Measurements from ENCODE around the gene IFT88.
A peak's percentile ranks its signal among the peaks of the same experiment; 100 is the strongest.

Gene IFT88

GRCh38 chr13:20525601-20526544 lies 41.1 kb upstream of the IFT88 start, which contains the start of gene CRYL1:
Gene CRYL1 (minus strand): TSS chr13:20525857. CDS start chr13:20525794, 63 bp downstream.
- TF ChIP-seq CTCF (conservative IDR thresholded peaks at IDR 0.05) (no peak), ZFX (IDR thresholded peaks at IDR 0.05) (peak; percentile 96)
- peak within 1 kb of the TSS; percentile 89 for H3K27ac ChIP-seq

DNA sequence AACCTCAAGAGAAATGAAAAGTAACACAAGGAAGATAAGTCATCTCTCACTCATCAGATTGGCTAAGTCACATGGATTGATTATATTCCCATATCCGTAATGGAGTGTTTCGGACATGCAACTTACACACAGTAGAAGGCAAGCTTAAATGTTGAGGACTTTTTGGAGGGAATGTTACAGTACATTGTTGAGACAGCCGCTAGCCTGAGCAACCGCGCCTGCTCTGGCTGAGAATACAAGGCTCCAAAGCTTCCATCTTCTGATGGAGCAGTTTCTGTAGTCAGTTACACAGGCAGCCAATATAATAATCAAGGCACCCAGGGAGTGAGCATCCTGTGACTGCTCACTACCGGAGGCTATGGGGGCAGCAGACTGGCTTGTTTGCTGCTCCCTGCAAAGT lies 40.3 kb upstream of the IFT88 start:
- TF ChIP-seq CTCF (conservative IDR thresholded peaks at IDR 0.05) (no peak), ZFX (IDR thresholded peaks at IDR 0.05) (no peak)
- H3K27ac ChIP-seq = peak overlapping the region; percentile 89

- TF ChIP-seq CTCF (conservative IDR thresholded peaks at IDR 0.05) = no peak
- TF ChIP-seq ZFX (IDR thresholded peaks at IDR 0.05) = no peak
- no peak overlapping the region for H3K27ac ChIP-seq
Observed at GRCh38 chr13:20528452-20528851, 38.5 kb upstream of the IFT88 start.

DNA sequence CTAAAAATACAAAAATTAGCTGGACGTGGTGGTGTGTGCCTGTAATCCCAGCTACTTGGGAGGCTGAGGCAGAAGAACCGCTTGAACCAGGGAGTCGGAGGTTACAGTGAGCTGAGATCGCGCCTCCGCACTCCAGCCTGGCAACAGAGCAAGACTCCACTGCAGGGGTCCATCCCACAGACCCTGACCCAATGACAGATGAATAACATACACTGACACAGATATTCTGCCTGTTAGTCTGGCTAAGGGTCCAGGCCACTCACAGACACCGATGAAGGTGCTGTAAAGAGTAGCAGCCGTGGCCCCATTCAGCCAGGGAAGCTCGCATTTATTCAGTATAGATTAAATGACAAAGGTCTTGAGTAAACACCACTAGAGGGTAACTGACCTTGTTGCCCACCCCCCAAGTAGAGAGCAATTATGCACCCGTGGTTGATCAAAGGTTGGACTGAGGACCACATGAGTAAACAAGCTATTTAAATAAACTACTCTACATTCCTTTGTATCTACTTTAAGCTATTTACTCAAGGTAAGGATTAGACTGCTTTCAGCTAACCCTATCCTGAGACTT lies 32.8 kb upstream of the IFT88 start:
- H3K27ac ChIP-seq = no peak overlapping the region
- TF ChIP-seq CTCF (conservative IDR thresholded peaks at IDR 0.05) = no peak
- no peak for TF ChIP-seq ZFX (IDR thresholded peaks at IDR 0.05)

GRCh38 chr13:20536992-20537391 lies 30.0 kb upstream of the IFT88 start:
- no peak overlapping the region for H3K27ac ChIP-seq
- TF ChIP-seq ZFX (IDR thresholded peaks at IDR 0.05) (no peak), CTCF (conservative IDR thresholded peaks at IDR 0.05) (no peak)

DNA sequence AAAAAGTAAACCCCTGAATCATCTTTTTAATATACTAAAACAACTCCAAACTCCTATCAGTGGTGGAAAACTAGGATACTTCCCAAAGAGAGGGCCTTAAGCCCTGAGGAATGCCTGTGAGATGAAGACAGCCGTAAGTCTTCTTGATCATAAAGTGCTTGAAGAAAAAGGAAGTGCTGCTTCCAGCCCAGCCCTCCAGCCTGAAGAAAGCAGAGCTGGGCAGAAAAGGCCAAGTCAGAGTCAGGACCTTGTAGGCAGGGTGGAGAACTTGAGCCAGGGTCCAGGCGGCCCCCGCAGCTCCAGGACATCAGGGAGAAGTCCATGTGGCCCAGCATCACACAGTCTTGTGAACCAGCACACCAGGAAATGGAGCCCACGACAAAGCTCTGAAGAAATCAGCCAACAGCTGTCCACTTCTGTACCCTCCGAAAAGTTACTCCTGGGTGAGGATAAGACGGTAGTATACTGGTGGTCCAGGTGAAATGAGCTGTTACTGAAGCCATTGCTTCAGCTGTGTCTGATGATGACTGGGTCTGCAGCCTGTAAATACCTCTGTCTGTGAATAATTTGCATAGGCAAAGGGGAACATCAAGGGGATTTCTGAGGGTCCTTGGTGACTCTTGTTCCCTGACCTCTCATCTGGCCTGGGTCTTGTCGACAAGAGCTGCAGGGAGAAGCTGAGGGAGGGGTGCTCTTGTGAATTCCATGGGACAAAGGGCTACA lies 22.6 kb upstream of the IFT88 start:
- H3K27ac ChIP-seq = no peak overlapping the region
- TF ChIP-seq ZFX (IDR thresholded peaks at IDR 0.05) (no peak), CTCF (conservative IDR thresholded peaks at IDR 0.05) (no peak)

Measured in C4-2B (cell line).